ENCODE measurements around the gene TIMP2. TPM values are rescaled to one million over a fixed set of nuclear protein-coding genes. Genes with fewer than 3 reads are reported as not detected.

TIMP2 gene
- total RNA-seq, 1 experiment from 2014 or later, result 29.0 TPM

GRCh38 chr17:78905116-78905515, 20.1 kb downstream of the TIMP2 start:
- no peak overlapping the region for H4K91ac ChIP-seq (ENCODE audit: insufficient read length, low read depth, low read length)

More at GRCh38 chr17:78905116-78905515, 20.1 kb downstream of the TIMP2 start:
- H3K4me2 ChIP-seq (ENCODE audit: insufficient read depth, insufficient read length, low read length), result no peak overlapping the region
- no peak overlapping the region for H2BK15ac ChIP-seq (ENCODE audit: low read depth, low read length)
- no CpG with 5 or more reads among the region's 6 CpGs for WGBS (ENCODE audit: extremely low coverage, insufficient read length, low lambda C conversion rate)
- no peak overlapping the region for H3K56ac ChIP-seq (ENCODE audit: insufficient read length, low read depth, low read length)
- no peak overlapping the region for H3K18ac ChIP-seq (ENCODE audit: insufficient read length, low read depth, low read length)
- no peak for DNase-seq
- H2AFZ ChIP-seq (ENCODE audit: low read length), result no peak overlapping the region
- no peaks in the 10 kb centered on the region for H3K27me3 ChIP-seq (ENCODE audit: insufficient read depth, low read length)
- H3K4ac ChIP-seq (ENCODE audit: low read depth, low read length), result no peak overlapping the region
- Mint-ChIP-seq H3K27me3 (ENCODE audit: low read depth) (no peaks in the 10 kb centered on the region), H3K27ac (no peak overlapping the region), H3K36me3 (ENCODE audit: insufficient read depth in 1 of 3, low read depth in 3 of 3) (peaks cover 0 to 8% (median 5%) of the 10 kb centered on the region in 3 experiments; a peak in 6 of 7 replicates), H3K9me3 (no peaks in the 10 kb centered on the region), H3K4me1 (peaks cover 12 to 25% of the 10 kb centered on the region in 2 experiments), H3K4me3 (no peak overlapping the region)
- peaks cover 3% of the 10 kb centered on the region for H3K79me1 ChIP-seq (ENCODE audit: insufficient read depth, low read depth, low read length, poor library complexity, severe bottlenecking)
- H3K23me2 ChIP-seq (ENCODE audit: insufficient read length, low read depth, low read length, poor library complexity, severe bottlenecking), result no peaks in the 10 kb centered on the region
- no peak overlapping the region for H3K9ac ChIP-seq (ENCODE audit: extremely low read depth, insufficient read length, low read length)
- no peak overlapping the region for H3K27ac ChIP-seq (ENCODE audit: insufficient read length, low read depth, low read length)
- H2BK12ac ChIP-seq (ENCODE audit: insufficient read length, low read depth, low read length), result no peak overlapping the region
- H3K79me2 ChIP-seq (ENCODE audit: insufficient read depth, low read length), result no peaks in the 10 kb centered on the region
- no peak overlapping the region for H3T11ph ChIP-seq (ENCODE audit: low read length)
- no peaks in the 10 kb centered on the region for H4K20me1 ChIP-seq (ENCODE audit: control insufficient read depth, insufficient read depth, insufficient read length)
- H3K9me3 ChIP-seq (ENCODE audit: control insufficient read depth, low read depth, low read length), result no peaks in the 10 kb centered on the region
- H3K4me1 ChIP-seq (ENCODE audit: insufficient read depth, low read length), result no peaks in the 10 kb centered on the region
- H2BK120ac ChIP-seq (ENCODE audit: low read depth, low read length, poor library complexity, severe bottlenecking), result no peak overlapping the region
- H3K23ac ChIP-seq (ENCODE audit: insufficient read length, low read depth, low read length), result no peak overlapping the region
- no peak overlapping the region for H4K8ac ChIP-seq (replicated peaks; ENCODE audit: insufficient read length, low read depth, low read length)
- H3K14ac ChIP-seq (ENCODE audit: insufficient read depth, low read length), result no peak overlapping the region; the same call in 1 of the 2 replicates
- H4K5ac ChIP-seq (ENCODE audit: insufficient read length, low read depth, low read length), result no peak overlapping the region
- no peak overlapping the region for H2BK20ac ChIP-seq (ENCODE audit: low read depth, low read length, poor library complexity, severe bottlenecking)
- TF ChIP-seq CTCF (conservative IDR thresholded peaks at IDR 0.05), result no peak
- H2BK5ac ChIP-seq (ENCODE audit: insufficient read length, low read length), result no peak overlapping the region
- H2AK5ac ChIP-seq (ENCODE audit: insufficient read length, low read length), result no peak overlapping the region

Data from H9 (cell line).